ENCODE data around the gene PALS2. TPM values are rescaled to one million over a fixed set of nuclear protein-coding genes. Genes with fewer than 3 reads are reported as not detected.

The PALS2 gene
- total RNA-seq: 27.6 and 32.6 TPM in 2 replicates

GRCh38 chr7:24572997-24573553 is at the start of gene PALS2:
TSS of gene PALS2 (plus strand) at chr7:24573452. CDS start at chr7:24623668, 50,216 bp downstream.

Other genes starting within 250 kb of the PALS2 start
- 37.7 and 75.3 TPM in 2 replicates for gene GSDME, start 184.0 kb downstream of the PALS2 start, total RNA-seq

Measured in smooth muscle cell of trachea (primary cell).